ENCODE results near the gene GOPC. TPM values are rescaled to one million over a fixed set of nuclear protein-coding genes. Genes with fewer than 3 reads are reported as not detected.

GOPC gene
- polyA plus RNA-seq (2012; ENCODE audit: insufficient read length, low read depth), result 9.1 TPM

DNA sequence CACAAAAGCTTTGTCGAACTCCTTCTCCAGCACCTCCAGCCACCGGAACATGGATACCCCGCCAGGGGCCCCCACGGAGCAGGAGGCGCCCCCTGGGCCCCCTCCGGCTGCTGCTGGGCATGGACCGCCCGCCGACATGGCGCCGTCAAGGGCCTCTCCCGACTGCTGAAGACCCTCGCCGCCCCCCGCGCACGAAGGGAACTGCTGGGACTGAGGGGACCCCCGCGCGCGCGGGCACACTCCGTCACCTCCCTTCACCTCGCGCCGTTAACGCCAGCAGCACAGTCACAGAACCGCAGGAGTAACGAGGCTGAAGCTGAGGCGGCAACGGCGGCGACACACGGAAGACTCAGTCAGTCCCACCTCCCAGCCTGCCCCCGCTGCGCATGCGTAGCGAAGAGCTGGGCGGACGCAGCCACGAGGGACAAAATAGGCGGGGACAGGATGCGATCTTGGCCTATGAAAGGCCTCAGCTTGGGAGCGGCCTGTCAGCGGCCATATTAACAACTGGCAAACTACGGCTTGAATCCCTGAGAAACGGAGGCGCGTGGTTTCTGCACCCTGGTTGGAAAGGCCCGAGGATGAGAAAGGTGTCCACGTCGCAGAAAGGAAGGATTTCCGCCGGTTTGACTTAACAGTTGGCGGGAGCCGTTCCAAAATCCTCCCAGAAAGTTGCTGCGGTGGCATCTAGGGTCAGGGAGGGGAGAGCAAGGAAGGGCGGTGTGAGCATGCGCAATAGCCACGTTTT is at the start of gene GOPC:
Gene GOPC, minus strand, starts transcription at position 361 of the 748 bp plus-strand sequence. Its CDS starts 223 bp downstream, at position 138.
- TF ChIP-seq, protein P1, sequence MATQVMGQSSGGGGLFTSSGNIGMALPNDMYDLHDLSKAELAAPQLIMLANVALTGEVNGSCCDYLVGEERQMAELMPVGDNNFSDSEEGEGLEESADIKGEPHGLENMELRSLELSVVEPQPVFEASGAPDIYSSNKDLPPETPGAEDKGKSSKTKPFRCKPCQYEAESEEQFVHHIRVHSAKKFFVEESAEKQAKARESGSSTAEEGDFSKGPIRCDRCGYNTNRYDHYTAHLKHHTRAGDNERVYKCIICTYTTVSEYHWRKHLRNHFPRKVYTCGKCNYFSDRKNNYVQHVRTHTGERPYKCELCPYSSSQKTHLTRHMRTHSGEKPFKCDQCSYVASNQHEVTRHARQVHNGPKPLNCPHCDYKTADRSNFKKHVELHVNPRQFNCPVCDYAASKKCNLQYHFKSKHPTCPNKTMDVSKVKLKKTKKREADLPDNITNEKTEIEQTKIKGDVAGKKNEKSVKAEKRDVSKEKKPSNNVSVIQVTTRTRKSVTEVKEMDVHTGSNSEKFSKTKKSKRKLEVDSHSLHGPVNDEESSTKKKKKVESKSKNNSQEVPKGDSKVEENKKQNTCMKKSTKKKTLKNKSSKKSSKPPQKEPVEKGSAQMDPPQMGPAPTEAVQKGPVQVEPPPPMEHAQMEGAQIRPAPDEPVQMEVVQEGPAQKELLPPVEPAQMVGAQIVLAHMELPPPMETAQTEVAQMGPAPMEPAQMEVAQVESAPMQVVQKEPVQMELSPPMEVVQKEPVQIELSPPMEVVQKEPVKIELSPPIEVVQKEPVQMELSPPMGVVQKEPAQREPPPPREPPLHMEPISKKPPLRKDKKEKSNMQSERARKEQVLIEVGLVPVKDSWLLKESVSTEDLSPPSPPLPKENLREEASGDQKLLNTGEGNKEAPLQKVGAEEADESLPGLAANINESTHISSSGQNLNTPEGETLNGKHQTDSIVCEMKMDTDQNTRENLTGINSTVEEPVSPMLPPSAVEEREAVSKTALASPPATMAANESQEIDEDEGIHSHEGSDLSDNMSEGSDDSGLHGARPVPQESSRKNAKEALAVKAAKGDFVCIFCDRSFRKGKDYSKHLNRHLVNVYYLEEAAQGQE (IDR thresholded peaks at IDR 0.05; ENCODE audit: insufficient read depth in 1 of 2, low read depth in 2 of 2, low read length in 2 of 2), result no peak
- TF ChIP-seq FOXP2 (optimal IDR thresholded peaks at IDR 0.05; ENCODE audit: borderline replicate concordance, extremely low read depth, extremely low read length, insufficient read depth), result no peak
- TF ChIP-seq SIN3A (IDR thresholded peaks at IDR 0.05; ENCODE audit: borderline replicate concordance, insufficient read depth, low read length), result no peak
- TF ChIP-seq TAF1 (IDR thresholded peaks at IDR 0.05; ENCODE audit: borderline replicate concordance, insufficient read depth, low read length), result peak; percentile 89; the same call in 1 of the 2 replicates
- TF ChIP-seq POLR2AphosphoS5 (IDR thresholded peaks at IDR 0.05; ENCODE audit: low read depth, low read length), result peak; percentile 91

DNA sequence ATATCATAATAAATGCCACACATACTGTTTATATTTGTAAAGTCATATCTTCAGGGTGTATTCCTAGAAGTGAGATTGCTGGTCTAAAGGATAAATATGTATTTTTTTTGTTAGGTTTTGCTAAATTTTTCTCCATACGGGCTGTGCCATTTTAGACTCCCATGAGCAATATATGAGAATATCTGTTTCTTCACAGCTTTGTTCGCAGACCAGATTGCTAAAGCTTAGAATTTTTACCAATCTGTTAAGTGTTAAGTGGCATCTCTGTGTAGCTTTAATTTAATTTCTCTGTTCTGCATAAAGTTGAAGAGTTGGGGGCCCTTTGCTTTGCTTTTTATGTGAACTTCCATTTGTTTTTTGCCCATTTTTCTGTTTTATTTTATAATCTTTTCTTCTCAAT is 40.7 kb upstream of the GOPC start:
- TF ChIP-seq, protein P1 (IDR thresholded peaks at IDR 0.05; ENCODE audit: insufficient read depth in 1 of 2, low read depth in 2 of 2, low read length in 2 of 2), result no peak
- TF ChIP-seq SIN3A (IDR thresholded peaks at IDR 0.05; ENCODE audit: borderline replicate concordance, insufficient read depth, low read length) (no peak), TAF1 (IDR thresholded peaks at IDR 0.05; ENCODE audit: borderline replicate concordance, insufficient read depth, low read length) (no peak), POLR2AphosphoS5 (IDR thresholded peaks at IDR 0.05; ENCODE audit: low read depth, low read length) (no peak), FOXP2 (optimal IDR thresholded peaks at IDR 0.05; ENCODE audit: borderline replicate concordance, extremely low read depth, extremely low read length, insufficient read depth) (no peak)

DNA sequence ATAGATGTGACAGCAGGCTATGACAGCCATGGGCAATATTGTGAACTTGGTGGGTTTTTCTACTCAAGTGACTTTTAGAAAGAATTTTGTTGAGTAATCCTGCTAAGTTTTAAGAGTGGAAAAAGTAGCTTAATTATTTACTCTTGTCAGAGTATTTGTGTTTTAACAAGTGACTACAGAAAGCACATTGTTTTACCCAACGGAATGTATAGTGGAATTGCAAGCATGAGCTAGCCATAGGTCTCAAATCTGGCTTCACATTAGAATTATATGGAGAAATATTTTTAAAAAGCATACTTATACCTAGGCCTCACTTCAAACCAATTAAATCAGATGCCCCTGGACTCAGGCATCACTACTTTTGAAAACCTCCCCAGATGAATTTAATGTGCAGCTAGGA is 35.5 kb upstream of the GOPC start:
- TF ChIP-seq FOXP2 (optimal IDR thresholded peaks at IDR 0.05; ENCODE audit: borderline replicate concordance, extremely low read depth, extremely low read length, insufficient read depth) (no peak), SIN3A (IDR thresholded peaks at IDR 0.05; ENCODE audit: borderline replicate concordance, insufficient read depth, low read length) (no peak), TAF1 (IDR thresholded peaks at IDR 0.05; ENCODE audit: borderline replicate concordance, insufficient read depth, low read length) (no peak), POLR2AphosphoS5 (IDR thresholded peaks at IDR 0.05; ENCODE audit: low read depth, low read length) (no peak)
- TF ChIP-seq, protein P1 (IDR thresholded peaks at IDR 0.05; ENCODE audit: insufficient read depth in 1 of 2, low read depth in 2 of 2, low read length in 2 of 2), result no peak

DNA sequence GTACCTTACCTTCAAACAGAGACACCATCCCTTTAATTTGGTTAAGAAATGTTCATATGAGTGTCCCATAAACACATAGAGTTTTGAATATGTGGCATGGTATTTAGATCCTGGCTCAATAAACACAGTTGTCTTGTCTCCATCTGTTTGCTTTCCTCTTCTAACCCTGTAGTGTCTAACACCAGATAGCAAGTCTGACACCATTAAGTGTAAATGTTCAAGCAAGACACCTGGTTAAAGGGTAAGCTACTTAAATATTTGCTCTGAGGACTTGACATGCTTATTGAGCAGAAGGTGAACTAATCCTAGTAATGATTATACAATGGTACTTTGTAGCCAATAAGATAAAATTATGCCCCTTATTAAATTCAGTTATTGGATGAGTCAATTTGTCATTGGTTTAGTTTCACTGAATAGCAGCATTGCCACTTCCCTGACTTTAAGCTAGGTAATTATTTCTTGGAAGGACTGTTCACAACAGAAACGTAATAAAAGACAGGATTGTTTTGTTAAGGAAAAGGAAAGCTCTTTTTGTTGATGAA is 26.9 kb upstream of the GOPC start:
- TF ChIP-seq POLR2AphosphoS5 (IDR thresholded peaks at IDR 0.05; ENCODE audit: low read depth, low read length) (no peak), FOXP2 (optimal IDR thresholded peaks at IDR 0.05; ENCODE audit: borderline replicate concordance, extremely low read depth, extremely low read length, insufficient read depth) (no peak), TAF1 (IDR thresholded peaks at IDR 0.05; ENCODE audit: borderline replicate concordance, insufficient read depth, low read length) (no peak), SIN3A (IDR thresholded peaks at IDR 0.05; ENCODE audit: borderline replicate concordance, insufficient read depth, low read length) (no peak)
- TF ChIP-seq, protein P1 (IDR thresholded peaks at IDR 0.05; ENCODE audit: insufficient read depth in 1 of 2, low read depth in 2 of 2, low read length in 2 of 2), result no peak

Measured in PFSK-1 (cell line).